SKM-1 (cell line): Measurements from ENCODE around the gene FABP7.

ENCODE experiments used
- DNase-seq: peaks from one replicate; lab custom pipeline; 2025; ENCODE audit not compliant: unreplicated experiment; lab: John Stamatoyannopoulos, UW

FABP7 gene

GRCh38 chr6:122792766-122793165, 13.2 kb downstream of the FABP7 start:
- no peak for DNase-seq

DNA sequence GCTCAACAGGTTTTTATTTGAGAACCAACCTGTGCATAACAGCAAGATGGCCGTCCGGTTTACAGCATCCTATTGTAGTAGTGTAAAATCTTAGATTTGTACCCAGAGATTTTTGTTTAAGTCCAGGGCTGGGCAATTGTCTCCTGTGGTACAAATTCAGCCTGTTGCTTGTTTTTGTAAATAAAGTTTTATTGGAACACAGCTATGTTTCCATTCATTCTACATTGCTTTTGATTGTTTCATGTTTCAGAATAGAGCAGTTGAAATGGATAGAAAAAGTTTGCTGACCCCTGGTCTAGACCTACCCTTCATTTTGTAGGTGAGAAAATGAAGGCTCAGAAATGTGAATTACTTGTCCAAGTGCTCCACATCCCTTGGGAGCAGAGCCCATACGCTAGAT, 18.0 kb downstream of the FABP7 start:
- no peak for DNase-seq

DNA sequence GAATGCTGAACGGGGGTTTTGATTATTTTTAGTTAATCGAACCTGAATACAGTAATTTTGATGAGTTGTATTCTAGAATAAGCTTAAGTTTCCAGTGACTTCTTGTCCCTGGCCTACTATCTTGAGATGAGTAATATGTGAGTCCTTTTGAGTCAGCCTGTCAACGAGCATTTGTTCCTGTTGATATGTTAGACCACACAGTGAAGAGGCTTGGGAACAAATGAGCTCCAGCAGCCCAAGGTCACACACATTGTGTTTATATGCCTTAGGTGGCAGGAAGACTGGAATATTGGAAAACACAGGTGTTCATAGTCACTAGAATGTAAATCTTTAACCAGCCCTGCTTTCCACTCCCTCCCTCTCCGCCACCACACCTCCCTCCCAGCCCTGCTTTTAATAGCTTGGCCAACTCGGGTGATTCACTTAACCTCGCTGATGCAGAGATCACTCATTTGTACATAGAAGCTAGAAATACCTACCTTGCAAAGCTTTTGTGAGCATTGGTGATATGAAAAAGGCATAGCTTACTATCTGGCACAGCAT, 18.7 kb downstream of the FABP7 start:
- no peak for DNase-seq

GRCh38 chr6:122799140-122799745, 19.7 kb downstream of the FABP7 start:
- DNase-seq, result no peak

GRCh38 chr6:122799916-122800686, 20.6 kb downstream of the FABP7 start:
- no peak for DNase-seq

GRCh38 chr6:122800906-122801305, 21.4 kb downstream of the FABP7 start:
- no peak for DNase-seq

GRCh38 chr6:122801397-122801796, 21.9 kb downstream of the FABP7 start:
- no peak for DNase-seq

DNA sequence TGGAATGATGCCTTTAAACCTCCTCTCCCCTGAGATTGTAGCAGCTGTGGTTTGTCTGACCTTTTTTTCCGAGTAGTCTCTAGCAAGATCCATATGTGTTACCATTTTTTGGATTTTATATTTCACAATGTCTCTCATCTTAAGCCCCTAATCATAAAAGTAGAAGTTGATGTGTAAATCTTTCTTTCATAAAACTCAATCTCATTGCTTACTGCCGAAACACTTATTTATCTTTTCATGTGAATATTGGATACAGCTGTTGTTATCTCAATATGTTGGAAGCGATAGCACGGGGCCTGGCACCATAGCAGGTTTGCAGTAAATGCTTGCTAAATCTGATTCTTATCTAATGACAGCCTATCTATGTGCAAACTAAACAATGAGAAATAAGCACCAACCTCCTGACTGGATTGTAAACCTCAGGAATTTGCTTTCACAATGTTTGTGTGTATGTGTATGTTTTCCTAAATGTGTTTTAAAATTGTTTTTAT, 23.7 kb downstream of the FABP7 start:
- no peak for DNase-seq

GRCh38 chr6:122804962-122805485, 25.5 kb downstream of the FABP7 start:
- no peak for DNase-seq

DNA sequence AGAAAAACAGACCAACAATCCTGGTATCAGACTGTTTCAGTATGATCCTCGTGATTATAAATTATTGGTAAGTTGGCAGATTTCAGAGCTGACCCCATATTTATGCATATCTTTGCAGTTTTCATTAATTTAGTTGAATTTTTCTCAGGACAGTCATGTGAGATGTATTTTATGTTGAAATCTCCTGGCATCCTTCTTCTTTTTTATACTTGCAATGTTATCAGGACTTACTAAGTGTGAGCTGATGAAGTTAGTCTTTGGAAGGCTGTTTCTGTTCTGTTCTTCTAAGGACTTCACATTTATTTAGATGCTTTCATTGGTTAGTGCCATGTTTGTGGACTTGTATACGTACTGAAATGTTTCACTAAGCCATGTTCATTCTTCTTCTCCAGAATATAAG, 26.8 kb downstream of the FABP7 start:
- no peak for DNase-seq

DNA sequence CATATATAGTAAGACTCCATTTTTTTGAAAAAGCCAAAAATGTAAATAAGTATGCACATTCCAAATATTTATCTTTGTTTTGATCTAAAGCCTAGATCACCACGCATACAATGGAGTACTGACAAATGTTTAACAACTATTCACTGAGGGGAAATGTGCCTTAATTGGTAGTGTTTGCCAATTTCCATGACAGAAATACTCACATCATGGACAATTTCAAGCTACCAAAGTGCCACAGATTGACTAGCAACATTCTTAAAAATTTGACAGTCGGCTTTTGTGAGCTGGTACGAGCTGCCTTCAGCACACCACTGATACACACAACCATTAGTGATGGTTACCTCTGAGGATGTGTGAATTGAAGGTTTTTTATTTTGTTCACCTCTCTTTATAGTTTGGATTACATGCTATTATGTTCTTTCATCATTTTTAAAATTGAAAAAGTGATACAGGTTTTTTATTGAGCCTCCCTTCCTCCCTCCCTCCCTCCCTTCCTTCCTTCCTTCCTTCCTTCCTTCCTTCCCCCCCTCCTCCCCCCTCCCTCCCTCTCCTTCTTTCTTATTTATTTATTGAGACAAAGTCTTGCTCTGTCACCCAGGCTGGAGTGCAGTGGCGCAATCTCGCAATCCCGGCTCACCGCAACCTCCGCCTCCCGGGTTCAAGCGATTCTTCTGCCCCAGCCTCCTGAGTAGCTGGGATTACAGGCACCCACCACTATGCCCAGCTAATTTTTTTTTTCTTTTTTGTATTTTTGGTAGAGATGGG, 28.8 kb downstream of the FABP7 start:
- no peak for DNase-seq

GRCh38 chr6:122809001-122809400, 29.5 kb downstream of the FABP7 start:
- DNase-seq, result no peak

- DNase-seq, result no peak
Measured at GRCh38 chr6:122809691-122810090, 30.2 kb downstream of the FABP7 start.

DNA sequence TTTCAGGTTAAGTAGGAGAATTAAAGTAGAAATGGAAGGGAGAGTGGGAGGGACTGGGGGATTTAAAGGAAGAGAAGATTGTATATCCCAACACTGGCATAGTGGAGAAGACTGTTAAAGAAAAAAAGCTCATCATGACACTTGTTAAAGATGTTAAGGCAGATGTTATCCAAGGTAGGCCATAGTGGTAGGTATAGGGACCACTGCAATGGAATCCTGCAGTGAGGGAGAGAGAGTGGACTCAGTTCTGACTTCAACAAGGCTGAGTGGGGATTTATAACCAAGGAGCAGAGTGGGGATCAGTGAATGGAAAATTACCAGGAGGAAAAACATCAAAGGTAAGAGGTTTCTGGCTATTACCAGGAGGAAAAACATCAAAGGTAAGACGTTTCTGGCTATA, 30.7 kb downstream of the FABP7 start:
- no peak for DNase-seq

DNA sequence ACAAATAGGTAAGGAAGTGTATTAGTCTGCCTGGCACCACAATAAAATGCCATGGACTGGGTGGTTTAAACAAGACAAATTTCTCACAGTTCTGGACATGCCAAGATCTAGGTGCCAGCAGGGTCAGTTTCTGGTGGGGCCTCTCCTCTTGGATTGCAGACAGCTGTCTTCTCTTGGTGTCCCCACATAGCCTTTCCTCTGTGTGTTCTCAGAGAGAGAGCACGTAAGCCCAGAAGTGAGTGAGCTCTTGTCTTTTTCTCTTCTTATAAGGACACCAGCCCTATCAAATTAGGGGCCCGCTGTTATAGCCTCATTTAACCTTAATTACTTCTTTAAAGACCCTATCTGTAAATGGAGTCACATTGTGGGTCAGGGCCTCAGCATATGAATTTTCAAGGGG, 37.8 kb downstream of the FABP7 start:
- no peak for DNase-seq

GRCh38 chr6:122817766-122818165, 38.2 kb downstream of the FABP7 start:
- DNase-seq, result no peak

- DNase-seq, result no peak
Measured at GRCh38 chr6:122818866-122819265, 39.4 kb downstream of the FABP7 start.

- no peak for DNase-seq
Measured at GRCh38 chr6:122821095-122821494, 41.6 kb downstream of the FABP7 start.

DNA sequence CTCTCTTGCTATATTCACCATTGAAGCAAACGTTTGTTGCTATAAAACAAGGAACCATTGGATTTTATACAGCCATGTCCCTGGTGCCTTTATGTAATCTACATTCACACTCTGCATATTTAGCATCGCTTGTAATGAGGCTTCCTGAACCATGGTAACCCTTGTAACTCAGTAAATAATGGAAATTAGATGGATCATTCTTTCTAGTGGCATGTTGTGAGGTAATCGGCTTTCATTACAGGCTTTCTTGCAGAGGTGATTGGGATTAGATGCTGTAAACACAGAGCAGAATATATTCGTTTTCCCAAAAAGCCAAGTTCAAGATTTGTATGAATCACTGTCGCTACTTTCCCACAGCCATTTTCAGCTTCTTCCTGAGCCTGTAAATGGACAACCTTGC, 45.6 kb downstream of the FABP7 start:
- no peak for DNase-seq

GRCh38 chr6:122829456-122829855, 49.9 kb downstream of the FABP7 start:
- DNase-seq, result no peak

DNA sequence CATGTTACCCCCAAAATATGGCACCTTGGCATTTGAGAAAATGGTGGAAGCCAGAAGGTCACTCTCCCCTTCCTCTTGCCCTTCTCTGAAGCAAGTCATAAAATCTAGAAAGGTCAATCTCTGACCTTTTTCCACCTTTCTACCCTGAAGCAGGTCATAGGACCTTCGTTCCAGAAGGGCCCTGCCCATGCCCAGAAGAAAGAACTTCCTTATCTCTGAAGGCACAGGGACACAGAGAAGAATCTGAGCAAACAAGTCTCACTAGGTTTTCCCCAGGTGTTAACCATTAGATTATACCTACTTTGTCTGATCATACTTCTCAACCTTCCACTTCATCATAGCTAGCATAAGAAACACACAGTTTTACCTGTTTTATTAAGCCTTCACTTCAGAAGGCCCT, 52.0 kb downstream of the FABP7 start:
- no peak for DNase-seq
